GM23338 (cell line): Measurements from ENCODE around the gene DNAH9. TPM values are rescaled to one million over a fixed set of nuclear protein-coding genes. Genes with fewer than 3 reads are reported as not detected.

Experiments
- ATAC-seq: fragments of 200-7000 bp; cut with Tn5 transposase; 3 replicates; pipeline ENCODE4 v1.9.1; 2020
- DNase-seq: peaks from one replicate; pipeline ENCODE4 v3.0.0-alpha.2; 2015; ENCODE audit warnings: low spot score
- H2AFZ ChIP-seq: fragments of 200-600 bp; sonication (generic); 2 replicates; pipeline ENCODE4 v1.8.0; 2016; ENCODE audit warnings: antibody characterized with exemption, mild to moderate bottlenecking, moderate library complexity
- H3F3A ChIP-seq: fragments of 200-600 bp; sonication (generic); replicated peaks from 2 replicates; pipeline ENCODE4 v1.8.0; 2017; ENCODE audit warnings: antibody characterized with exemption, mixed run types, low read depth
- H3K27ac ChIP-seq: fragments of 200-600 bp; sonication (generic); 2 replicates; pipeline ENCODE4 v1.6.1; 2016; ENCODE audit warnings: low read depth
- H3K27me3 ChIP-seq: fragments of 200-600 bp; sonication (generic); 2 replicates; pipeline ENCODE4 v1.8.0; 2016; ENCODE audit warnings: mild to moderate bottlenecking, mixed run types, moderate library complexity; ENCODE audit not compliant: insufficient read depth
- H3K36me3 ChIP-seq: fragments of 200-600 bp; sonication (generic); 2 replicates; pipeline ENCODE4 v1.8.0; 2016; ENCODE audit warnings: mild to moderate bottlenecking; ENCODE audit not compliant: insufficient read depth
- H3K4me1 ChIP-seq: fragments of 200-600 bp; sonication (generic); 2 replicates; pipeline ENCODE4 v1.8.0; 2016; ENCODE audit warnings: mild to moderate bottlenecking, moderate library complexity; ENCODE audit not compliant: insufficient read depth
- H3K4me2 ChIP-seq: fragments of 200-600 bp; sonication (generic); 2 replicates; pipeline ENCODE4 v1.7.1; 2017; ENCODE audit warnings: mixed run types
- H3K4me3 ChIP-seq: fragments of 200-600 bp; sonication (generic); 2 replicates; pipeline ENCODE4 v1.6.1; 2016; ENCODE audit warnings: mixed run types
- H3K79me2 ChIP-seq: fragments of 200-600 bp; sonication (generic); replicated peaks from 2 replicates; pipeline ENCODE4 v1.8.0; 2017; ENCODE audit warnings: mild to moderate bottlenecking; ENCODE audit not compliant: insufficient read depth
- H3K9me2 ChIP-seq: fragments of 200-600 bp; sonication (generic); 2 replicates; pipeline ENCODE4 v1.8.0; 2017; ENCODE audit not compliant: insufficient read depth
- H4K20me1 ChIP-seq: fragments of 200-600 bp; sonication (generic); replicated peaks from 2 replicates; pipeline ENCODE4 v1.8.0; 2017; ENCODE audit warnings: mild to moderate bottlenecking; ENCODE audit not compliant: insufficient read depth
- H3K27ac Mint-ChIP-seq: 2 replicates; pipeline ENCODE4 v1.8.0; 2020; ENCODE audit warnings: inconsistent platforms, mild to moderate bottlenecking, moderate library complexity, mixed read lengths
- H3K27me3 Mint-ChIP-seq: 3 replicates; pipeline ENCODE4 v1.8.0; 2022; ENCODE audit warnings: low read depth, mild to moderate bottlenecking, moderate library complexity, mixed read lengths, inconsistent platforms; ENCODE audit not compliant: insufficient read depth, poor library complexity
- H3K36me3 Mint-ChIP-seq: 3 replicates; pipeline ENCODE4 v1.8.0; 2021; ENCODE audit warnings: low read depth, mild to moderate bottlenecking, inconsistent platforms, moderate library complexity, mixed read lengths
- H3K4me1 Mint-ChIP-seq: 3 replicates; pipeline ENCODE4 v1.8.0; 2020; ENCODE audit warnings: mild to moderate bottlenecking, inconsistent platforms, mixed read lengths
- H3K4me3 Mint-ChIP-seq: 3 replicates; pipeline ENCODE4 v1.8.0; 2021; ENCODE audit warnings: moderate library complexity, mild to moderate bottlenecking, inconsistent platforms, mixed read lengths
- H3K9me3 Mint-ChIP-seq: 3 replicates; pipeline ENCODE4 v1.8.0; 2020; ENCODE audit warnings: moderate library complexity, mild to moderate bottlenecking, inconsistent platforms, mixed read lengths
- CREB1 ChIP-seq: fragments of 250-450 bp; sonication (Bioruptor Pico); IDR thresholded peaks from 2 replicates; pipeline ENCODE4 v1.5.0; 2020; ENCODE audit warnings: low read depth, mild to moderate bottlenecking, moderate library complexity
- CTCF ChIP-seq, 2 experiments: fragments of 200-600 bp in 1 of 2; sonication (generic) in 1 of 2; conservative IDR thresholded peaks; 2 replicates each; pipeline versions ENCODE4 v1.5.1 to v1.6.1; 2016 to 2017; ENCODE audit warnings: antibody characterized with exemption in 2 of 2, low read depth in 2 of 2, mild to moderate bottlenecking in 2 of 2, moderate library complexity in 1 of 2
- ETS1 ChIP-seq: IDR thresholded peaks from 2 replicates; pipeline ENCODE4 v1.6.1; 2016; ENCODE audit warnings: antibody characterized with exemption
- EZH2 ChIP-seq: fragments of 200-600 bp; sonication (generic); IDR thresholded peaks from one replicate; pipeline ENCODE4 v1.8.0; 2017; ENCODE audit warnings: antibody characterized with exemption, mild to moderate bottlenecking, low read depth; ENCODE audit not compliant: unreplicated experiment
- EZH2phosphoT487 ChIP-seq: fragments of 200-600 bp; sonication (generic); IDR thresholded peaks from one replicate; pipeline ENCODE4 v1.8.1; 2018; ENCODE audit warnings: antibody characterized with exemption; ENCODE audit not compliant: unreplicated experiment
- JUNB ChIP-seq: IDR thresholded peaks from one replicate; pipeline ENCODE4 v1.6.1; 2016; ENCODE audit warnings: antibody characterized with exemption; ENCODE audit not compliant: unreplicated experiment
- NANOG ChIP-seq: IDR thresholded peaks from 2 replicates; pipeline ENCODE4 v1.6.1; 2016; ENCODE audit warnings: antibody characterized with exemption, borderline replicate concordance
- POLR2AphosphoS5 ChIP-seq: IDR thresholded peaks from 2 replicates; pipeline ENCODE4 v1.6.1; 2016; ENCODE audit warnings: antibody characterized with exemption, low read depth
- STAT1 ChIP-seq: IDR thresholded peaks from one replicate; pipeline ENCODE4 v1.6.1; 2016; ENCODE audit warnings: antibody characterized with exemption; ENCODE audit not compliant: unreplicated experiment
- ZNF114 ChIP-seq: fragments of 250-450 bp; sonication (Bioruptor Pico); IDR thresholded peaks from 2 replicates; pipeline ENCODE4 v1.5.0; 2020; ENCODE audit warnings: mild to moderate bottlenecking, moderate library complexity
- ZNF331 ChIP-seq: fragments of 250-450 bp; sonication (Bioruptor Pico); IDR thresholded peaks from 2 replicates; pipeline ENCODE4 v1.5.0; 2020; ENCODE audit warnings: low read depth, mild to moderate bottlenecking, moderate library complexity
- ZNF462 ChIP-seq: fragments of 250-450 bp; sonication (Bioruptor Pico); IDR thresholded peaks from 2 replicates; pipeline ENCODE4 v1.5.0; 2020; ENCODE audit warnings: mild to moderate bottlenecking, moderate library complexity
- polyA plus RNA-seq: library from polyadenylated mRNA; unstranded; fragments of >200 nt; fragmentation: Nextera tagmentation; extraction: Ambion mirVana; gene quantifications from 2 replicates; pipeline ENCODE4 v1.2.1, GENCODE V29; 2016
- total RNA-seq: library from RNA; depleted of rRNA; stranded (reverse); fragments of >200 nt; shearing (Covaris generic); gene quantifications from 2 replicates; pipeline ENCODE4 v1.2.3, GENCODE V29; 2014

The DNAH9 gene
- total and polyA plus RNA-seq, 2 experiments from 2014 or later: not detected

DNA sequence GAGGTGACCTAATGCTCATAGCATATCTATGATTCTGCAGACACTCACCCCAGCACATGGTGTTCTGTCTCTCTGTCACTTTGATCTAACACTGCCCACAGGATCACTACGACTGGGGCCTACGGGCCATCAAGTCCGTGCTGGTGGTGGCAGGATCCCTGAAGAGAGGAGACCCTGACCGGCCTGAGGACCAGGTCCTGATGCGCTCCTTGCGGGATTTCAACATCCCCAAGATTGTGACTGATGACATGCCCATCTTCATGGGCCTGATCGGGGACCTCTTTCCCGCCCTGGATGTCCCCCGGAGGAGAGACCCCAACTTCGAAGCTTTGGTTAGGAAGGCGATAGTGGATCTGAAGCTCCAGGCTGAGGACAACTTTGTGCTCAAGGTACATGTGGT lies 146.4 kb downstream of the DNAH9 start:
- no peak overlapping the region for H3K27ac ChIP-seq
- H3K36me3 Mint-ChIP-seq: peaks cover 30% of the 10 kb centered on the region
- no peaks in the 10 kb centered on the region for H3K9me2 ChIP-seq
- no peaks in the 10 kb centered on the region for H3K4me1 Mint-ChIP-seq
- H3K4me1 ChIP-seq: no peaks in the 10 kb centered on the region
- no peak overlapping the region for H3K4me3 Mint-ChIP-seq
- H3K4me2 ChIP-seq: no peak overlapping the region
- no peaks in the 10 kb centered on the region for H4K20me1 ChIP-seq
- ATAC-seq (no peak), DNase-seq (no peak)
- H3K79me2 ChIP-seq: no peaks in the 10 kb centered on the region
- peaks cover 97% of the 10 kb centered on the region for H3K9me3 Mint-ChIP-seq
- peaks cover 6% of the 10 kb centered on the region for H3K27me3 Mint-ChIP-seq
- H2AFZ ChIP-seq: no peak overlapping the region
- H3K4me3 ChIP-seq: no peak overlapping the region
- peaks cover 5% of the 10 kb centered on the region for H3K36me3 ChIP-seq
- H3F3A ChIP-seq: no peaks in the 10 kb centered on the region
- no peaks in the 10 kb centered on the region for H3K27me3 ChIP-seq
- H3K27ac Mint-ChIP-seq: no peak overlapping the region
- no peak for TF ChIP-seq JUNB
- TF ChIP-seq CREB1 (CRISPR knock-in tag): no peak
- TF ChIP-seq ZNF462 (CRISPR knock-in tag): no peak
- TF ChIP-seq STAT1: no peak
- TF ChIP-seq NANOG: no peak
- no peak for TF ChIP-seq ETS1
- no peak for TF ChIP-seq EZH2
- no peak for TF ChIP-seq ZNF114 (CRISPR knock-in tag)
- no peak for TF ChIP-seq EZH2phosphoT487
- no peak for TF ChIP-seq ZNF331 (CRISPR knock-in tag)
- TF ChIP-seq POLR2AphosphoS5: no peak
- TF ChIP-seq CTCF (conservative IDR thresholded peaks at IDR 0.05; ENCODE audit: low read depth in 2 of 2): no peak
